K562 (cell line): ENCODE results near the gene PRUNE1. TPM values are rescaled to one million over a fixed set of nuclear protein-coding genes. Genes with fewer than 3 reads are reported as not detected.

Experiments used
- CCNT2 ChIP-seq: IDR thresholded peaks from 2 replicates; pipeline ENCODE4 v1.6.1; 2011; ENCODE audit warnings: borderline replicate concordance, low read depth, mild to moderate bottlenecking, moderate library complexity, mixed read lengths, low read length; ENCODE audit not compliant: insufficient read length; ENCODE audit errors: extremely low read depth
- CHD1 ChIP-seq: fragments of 200-600 bp; sonication (generic); IDR thresholded peaks from one replicate; pipeline ENCODE4 v1.6.1; 2012; ENCODE audit warnings: mild to moderate bottlenecking, moderate library complexity, low read length, inconsistent platforms
- ETV5 ChIP-seq: sonication (generic); formaldehyde crosslinking; IDR thresholded peaks from 2 replicates; pipeline ENCODE4 v1.4.0; 2020; ENCODE audit warnings: low read depth, mild to moderate bottlenecking, missing genetic modification reagents
- IRF9 ChIP-seq: fragments of 450-650 bp; IDR thresholded peaks from 2 replicates; pipeline ENCODE4 v1.6.1; 2016; ENCODE audit warnings: missing biosample characterization, missing genetic modification characterization
- KLF16 ChIP-seq: IDR thresholded peaks from 2 replicates; pipeline ENCODE4 v1.6.1; 2016; ENCODE audit warnings: antibody characterized with exemption
- MCM3 ChIP-seq: fragments of 450-650 bp; IDR thresholded peaks from 2 replicates; pipeline ENCODE4 v1.6.1; 2016
- PHF20 ChIP-seq: fragments of 450-650 bp; IDR thresholded peaks from 2 replicates; pipeline ENCODE4 v1.6.1; 2018; ENCODE audit not compliant: partially characterized antibody
- POLR2AphosphoS5 ChIP-seq: IDR thresholded peaks from 2 replicates; pipeline ENCODE4 v1.6.1; 2011; ENCODE audit warnings: mild to moderate bottlenecking, low read depth, low read length, moderate library complexity; ENCODE audit not compliant: control insufficient read depth, insufficient read depth
- PTBP1 ChIP-seq: fragments of 200-400 bp; formaldehyde crosslinking; IDR thresholded peaks from 2 replicates; pipeline ENCODE4 v1.6.1; 2017; ENCODE audit warnings: low read depth, low read length
- RAD21 ChIP-seq, 2 experiments: fragments of 250-450 bp in 1 of 2; fragments of 450-650 bp in 1 of 2; sonication (Bioruptor Pico) in 1 of 2; formaldehyde crosslinking in 1 of 2; IDR thresholded peaks in 1 of 2; conservative IDR thresholded peaks in 1 of 2; 2 replicates each; pipeline versions ENCODE4 v1.4.0 to v1.8.0; 2020 to 2022; ENCODE audit warnings: mild to moderate bottlenecking in 2 of 2, moderate library complexity in 1 of 2
- RAD51 ChIP-seq: fragments of 450-650 bp; IDR thresholded peaks from 2 replicates; pipeline ENCODE4 v1.7.1; 2016; ENCODE audit warnings: low read depth, mild to moderate bottlenecking, borderline replicate concordance
- TFAP4 ChIP-seq: sonication (generic); formaldehyde crosslinking; IDR thresholded peaks from 2 replicates; pipeline ENCODE4 v1.8.0; 2022; ENCODE audit warnings: missing genetic modification reagents, mild to moderate bottlenecking, moderate library complexity, borderline replicate concordance
- ZBTB12 ChIP-seq: fragments of 250-450 bp; sonication (Bioruptor Pico); IDR thresholded peaks from 2 replicates; pipeline ENCODE4 v1.4.0; 2020
- ZNF263 ChIP-seq: sonication (generic); formaldehyde crosslinking; IDR thresholded peaks from 2 replicates; pipeline ENCODE4 v1.8.0; 2022; ENCODE audit warnings: mild to moderate bottlenecking, missing genetic modification reagents, borderline replicate concordance
- ZNF780A ChIP-seq: fragments of 250-450 bp; sonication (Bioruptor Pico); IDR thresholded peaks from 2 replicates; pipeline ENCODE4 v1.5.0; 2021; ENCODE audit warnings: mild to moderate bottlenecking
- polyA plus RNA-seq, 8 experiments: library from polyadenylated mRNA; depleted of rRNA in 4 of 8; stranded (reverse) in 5 of 8; unstranded in 3 of 8; fragments of >200 nt; fragmentation: Nextera tagmentation in 2 of 8; fragmentation: Illumina TruSeq in 1 of 8; extraction: Ambion mirVana in 2 of 8; extraction: Trizol in 1 of 8; gene quantifications; 2 replicates each; pipeline versions ENCODE4 v1.2.1 to v1.2.3, GENCODE V29; 2011 to 2014; ENCODE audit warnings: inconsistent platforms in 1 of 8, missing spikeins in 1 of 8
- total RNA-seq, 7 experiments: library from RNA; depleted of rRNA in 6 of 7; stranded (reverse); fragments of >200 nt in 6 of 7; fragmentation: Illumina TruSeq in 2 of 7; extraction: Trizol in 2 of 7; gene quantifications; 2 replicates each; pipeline versions ENCODE4 v1.2.1 to v1.2.3, GENCODE V29; 2011 to 2021; ENCODE audit warnings: low replicate concordance in 1 of 7

PRUNE1 gene
- total and polyA plus RNA-seq, 9 of the 15 experiments (the other 6 are each of a cell fraction or from before 2014, with no cell fraction given) = 16.7 to 48.3 (median 26.2) TPM

- no peak for TF ChIP-seq PHF20
- TF ChIP-seq CCNT2 = no peak
- 0 out of 2 replicates have a peak, but pooled peaks have one; percentile 6 for TF ChIP-seq TFAP4 (CRISPR knock-in tag)
- peak; percentile 88 for TF ChIP-seq IRF9 (tag)
- TF ChIP-seq RAD21 (CRISPR knock-in tag; conservative IDR thresholded peaks at IDR 0.05 in 1 of 2, IDR thresholded peaks at IDR 0.05 in 1 of 2) = 0 out of 4 replicates have a peak, but pooled peaks of 1 of the 2 experiments have one; percentile 4
- TF ChIP-seq ZNF263 (CRISPR knock-in tag) = no peak
- TF ChIP-seq POLR2AphosphoS5 = peak; percentile 58
- TF ChIP-seq RAD51 = no peak; the same call in 1 of the 2 replicates
- TF ChIP-seq ZNF780A (CRISPR knock-in tag) = no peak
- TF ChIP-seq ETV5 (CRISPR knock-in tag) = no peak; the same call in 1 of the 2 replicates
- TF ChIP-seq MCM3 = no peak
- no peak for TF ChIP-seq CHD1
- no peak for TF ChIP-seq KLF16
- 0 out of 2 replicates have a peak, but pooled peaks have one; percentile 9 for TF ChIP-seq ZBTB12 (CRISPR knock-in tag)
- no peak for TF ChIP-seq PTBP1
These were observed 46.8 kb downstream of the PRUNE1 start (continued) for GRCh38 chr1:151054971-151055547.
